Liver (tissue), 9 donors: ENCODE measurements around the gene DHCR24. TPM values are rescaled to one million over a fixed set of nuclear protein-coding genes. Genes with fewer than 3 reads are reported as not detected.

Experiments
- DNase-seq: peaks from one replicate; pipeline ENCODE4 v3.0.0-alpha.2; 2017; ENCODE audit warnings: low spot score
- H3K27ac ChIP-seq, 2 donors: one replicate each; pipeline ENCODE4 v1.7.0; 2013; ENCODE audit warnings: inconsistent platforms in 2 of 2, low read length in 2 of 2, control low read depth in 1 of 2, low read depth in 1 of 2, mild to moderate bottlenecking in 1 of 2
- H3K27me3 ChIP-seq, 4 donors: one replicate each; pipeline versions ENCODE4 v1.6.1 to v1.7.0; 2013; ENCODE audit warnings: low read length in 3 of 4, inconsistent platforms in 1 of 4, mild to moderate bottlenecking in 1 of 4, moderate library complexity in 1 of 4; ENCODE audit not compliant: control insufficient read depth in 4 of 4, insufficient read depth in 4 of 4
- H3K36me3 ChIP-seq, 4 donors: one replicate each; pipeline versions ENCODE4 v1.6.1 to v1.7.0; 2013; ENCODE audit warnings: low read length in 3 of 4, mild to moderate bottlenecking in 3 of 4, low read depth in 1 of 4, moderate library complexity in 1 of 4; ENCODE audit not compliant: control insufficient read depth in 4 of 4, insufficient read depth in 3 of 4
- H3K4me1 ChIP-seq, 4 donors: one replicate each; pipeline versions ENCODE4 v1.6.1 to v1.7.0; 2013; ENCODE audit warnings: low read length in 3 of 4, mild to moderate bottlenecking in 3 of 4, moderate library complexity in 1 of 4; ENCODE audit not compliant: control insufficient read depth in 4 of 4, insufficient read depth in 4 of 4
- H3K4me3 ChIP-seq, 3 donors: one replicate each; pipeline versions ENCODE4 v1.6.1 to v1.7.0; 2013; ENCODE audit warnings: low read length in 3 of 3, control low read depth in 1 of 3, low read depth in 1 of 3, mild to moderate bottlenecking in 1 of 3
- H3K9ac ChIP-seq, 2 donors: one replicate each; pipeline ENCODE4 v1.7.0; 2013; ENCODE audit warnings: low read length in 2 of 2, mild to moderate bottlenecking in 2 of 2, moderate library complexity in 2 of 2, control low read depth in 1 of 2, low read depth in 1 of 2
- H3K9me3 ChIP-seq, 4 donors: one replicate each; pipeline versions ENCODE4 v1.6.1 to v1.7.0; 2013; ENCODE audit warnings: low read length in 3 of 4; ENCODE audit not compliant: control insufficient read depth in 4 of 4
- EGR1 ChIP-seq, 2 donors: IDR thresholded peaks; 2 replicates each; pipeline ENCODE4 v1.6.1; 2016 to 2018; ENCODE audit warnings: antibody characterized with exemption in 2 of 2, low read depth in 2 of 2
- FOXA1 ChIP-seq: IDR thresholded peaks from 2 replicates; pipeline ENCODE4 v1.6.1; 2016; ENCODE audit warnings: antibody characterized with exemption
- FOXA2 ChIP-seq: IDR thresholded peaks from 2 replicates; pipeline ENCODE4 v1.6.1; 2016; ENCODE audit warnings: antibody characterized with exemption
- GABPA ChIP-seq, 2 donors: IDR thresholded peaks in 1 of 2; conservative IDR thresholded peaks in 1 of 2; 2 replicates each; pipeline ENCODE4 v1.6.1; 2016; ENCODE audit warnings: antibody characterized with exemption in 2 of 2, mild to moderate bottlenecking in 1 of 2, moderate library complexity in 1 of 2
- HNF4A ChIP-seq, 2 donors: conservative IDR thresholded peaks; 2 replicates each; pipeline ENCODE4 v1.6.1; 2016; ENCODE audit warnings: antibody characterized with exemption in 2 of 2, mild to moderate bottlenecking in 2 of 2
- HNF4G ChIP-seq: IDR thresholded peaks from 2 replicates; pipeline ENCODE4 v1.6.1; 2016; ENCODE audit warnings: antibody characterized with exemption
- JUND ChIP-seq, 2 donors: IDR thresholded peaks; 2 replicates each; pipeline ENCODE4 v1.6.1; 2016; ENCODE audit warnings: antibody characterized with exemption in 2 of 2
- NR2F2 ChIP-seq: IDR thresholded peaks from 2 replicates; pipeline ENCODE4 v1.6.1; 2016; ENCODE audit warnings: antibody characterized with exemption
- RAD21 ChIP-seq, 2 donors: IDR thresholded peaks; 2 replicates each; pipeline ENCODE4 v1.6.1; 2016; ENCODE audit warnings: antibody characterized with exemption in 2 of 2, mild to moderate bottlenecking in 2 of 2
- RXRA ChIP-seq, 2 donors: IDR thresholded peaks; 2 replicates each; pipeline ENCODE4 v1.6.1; 2017 to 2018; ENCODE audit warnings: antibody characterized with exemption in 2 of 2, mild to moderate bottlenecking in 1 of 2
- SP1 ChIP-seq: IDR thresholded peaks from 2 replicates; pipeline ENCODE4 v1.6.1; 2018; ENCODE audit warnings: antibody characterized with exemption, mild to moderate bottlenecking
- TAF1 ChIP-seq: conservative IDR thresholded peaks from 2 replicates; pipeline ENCODE4 v1.6.1; 2016; ENCODE audit warnings: antibody characterized with exemption, mild to moderate bottlenecking
- YY1 ChIP-seq: IDR thresholded peaks from 2 replicates; pipeline ENCODE4 v1.6.1; 2016; ENCODE audit warnings: antibody characterized with exemption, mild to moderate bottlenecking
- WGBS: extraction: QIAGEN DNeasy Blood & Tissue Kit; methylation state at CpG from one replicate; pipeline ENCODE4 v1.1.7; 2013; 5-methylcytosine and 5-hydroxymethylcytosine counted together
- polyA plus RNA-seq, 2 donors: library from polyadenylated mRNA; stranded (reverse) in 1 of 2; unstranded in 1 of 2; fragments of 200-250 nt in 1 of 2; fragments of >200 nt in 1 of 2; fragmentation: Nextera tagmentation in 1 of 2; extraction: Ambion mirVana in 1 of 2; gene quantifications; one replicate each; pipeline versions ENCODE4 v1.2.1 to v1.2.3, GENCODE V29; 2013 to 2015
- total RNA-seq, 2 donors: library from RNA; depleted of rRNA; stranded (reverse); fragments of >200 nt; gene quantifications; one replicate each; pipeline ENCODE4 v1.2.3, GENCODE V29; 2014
- TF ChIP-seq, protein P1 (sequence below): IDR thresholded peaks from 2 replicates; pipeline ENCODE4 v1.6.1; 2016; ENCODE audit warnings: antibody characterized with exemption
- TF ChIP-seq, protein P2 (sequence below): IDR thresholded peaks from 2 replicates; pipeline ENCODE4 v1.6.1; 2016; ENCODE audit warnings: antibody characterized with exemption
- TF ChIP-seq, protein P3 (sequence below): IDR thresholded peaks from 2 replicates; pipeline ENCODE4 v1.6.1; 2016; ENCODE audit warnings: antibody characterized with exemption, mild to moderate bottlenecking
- TF ChIP-seq, protein P4 (sequence below): IDR thresholded peaks from 2 replicates; pipeline ENCODE4 v1.6.1; 2016; ENCODE audit warnings: antibody characterized with exemption
- TF ChIP-seq, protein P5 (sequence below): fragments of 150-350 bp; IDR thresholded peaks from 2 replicates; pipeline ENCODE4 v1.5.1; 2017; ENCODE audit warnings: improper control_type of control experiment, low read depth, low read length; ENCODE audit not compliant: missing input control
- donor health status: healthy.
- donor health status: healthy.
- donor health status: healthy.
- donor health status: healthy.
- donor health status: healthy.

DHCR24 gene
- total and polyA plus RNA-seq, 4 donors, result 271 to 815 (median 600) TPM

DNA sequence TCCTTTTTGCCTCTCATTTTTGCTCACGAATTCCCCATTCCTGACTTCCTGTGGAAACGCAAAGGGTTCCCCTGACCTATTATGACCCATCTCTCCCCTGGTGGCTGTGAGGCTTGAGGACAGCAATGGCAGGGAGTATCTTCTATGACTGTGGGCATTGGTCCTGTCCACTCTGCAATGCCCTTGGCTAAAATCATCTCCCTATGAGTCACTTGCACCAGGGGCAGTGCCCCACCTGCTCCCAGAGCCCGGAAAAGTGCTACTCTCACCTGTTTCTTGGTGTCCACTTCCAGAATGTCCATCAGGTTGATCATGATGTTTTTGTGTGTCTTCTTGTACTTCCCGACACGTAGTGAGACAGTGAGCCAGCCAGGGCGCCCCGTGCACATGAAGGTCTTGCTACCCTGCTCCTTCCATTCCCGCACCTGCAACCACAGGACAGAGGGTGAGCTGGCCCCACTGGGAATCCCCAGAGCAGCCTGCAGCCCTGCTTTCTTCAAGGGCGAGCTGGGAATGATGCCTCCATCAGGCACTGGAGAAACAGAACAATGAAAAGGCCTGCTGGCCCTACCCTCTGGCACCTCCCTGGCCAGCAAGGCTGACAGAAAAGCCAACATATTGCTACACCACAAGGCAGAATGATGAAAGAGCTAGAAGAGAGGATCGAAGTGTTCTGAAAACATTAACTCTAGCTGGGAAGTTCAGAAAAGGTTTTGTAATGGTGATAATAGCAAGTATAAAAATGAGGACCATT lies 3.5 kb downstream of the DHCR24 start:
- 38% methylated on average over 10 of the region's 10 CpGs for WGBS
- peak overlapping the region; percentile 89 to 96 for H3K27ac ChIP-seq
- H3K9me3 ChIP-seq, result no peaks in the 10 kb centered on the region
- no peak for DNase-seq
- peaks cover 2 to 13% (median 7%) of the 10 kb centered on the region in 4 donors for H3K36me3 ChIP-seq
- H3K27me3 ChIP-seq, result no peaks in the 10 kb centered on the region
- peaks cover 5 to 62% (median 36%) of the 10 kb centered on the region in 4 donors for H3K4me1 ChIP-seq
- no peak overlapping the region for H3K9ac ChIP-seq
- H3K4me3 ChIP-seq, result peak overlapping the region; percentile 39 to 92 (median 65)
- peak; percentile 54 for TF ChIP-seq TAF1
- TF ChIP-seq, protein P1, sequence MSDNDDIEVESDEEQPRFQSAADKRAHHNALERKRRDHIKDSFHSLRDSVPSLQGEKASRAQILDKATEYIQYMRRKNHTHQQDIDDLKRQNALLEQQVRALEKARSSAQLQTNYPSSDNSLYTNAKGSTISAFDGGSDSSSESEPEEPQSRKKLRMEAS, result peak; percentile 54
- peak; percentile 66 for TF ChIP-seq SP1
- TF ChIP-seq GABPA (IDR thresholded peaks at IDR 0.05 in 1 of 2, conservative IDR thresholded peaks at IDR 0.05 in 1 of 2), result no peak
- TF ChIP-seq YY1, result peak; percentile 66
- TF ChIP-seq HNF4A (conservative IDR thresholded peaks at IDR 0.05), result peak; percentile 55 to 76
- peak; percentile 29 to 60 for TF ChIP-seq JUND (IDR thresholded peaks at IDR 0.05)
- TF ChIP-seq FOXA1, result no peak
- TF ChIP-seq NR2F2, result no peak
- no peak for TF ChIP-seq HNF4G
- TF ChIP-seq, protein P2, sequence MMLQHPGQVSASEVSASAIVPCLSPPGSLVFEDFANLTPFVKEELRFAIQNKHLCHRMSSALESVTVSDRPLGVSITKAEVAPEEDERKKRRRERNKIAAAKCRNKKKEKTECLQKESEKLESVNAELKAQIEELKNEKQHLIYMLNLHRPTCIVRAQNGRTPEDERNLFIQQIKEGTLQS, result peak; percentile 92
- TF ChIP-seq, protein P3, sequence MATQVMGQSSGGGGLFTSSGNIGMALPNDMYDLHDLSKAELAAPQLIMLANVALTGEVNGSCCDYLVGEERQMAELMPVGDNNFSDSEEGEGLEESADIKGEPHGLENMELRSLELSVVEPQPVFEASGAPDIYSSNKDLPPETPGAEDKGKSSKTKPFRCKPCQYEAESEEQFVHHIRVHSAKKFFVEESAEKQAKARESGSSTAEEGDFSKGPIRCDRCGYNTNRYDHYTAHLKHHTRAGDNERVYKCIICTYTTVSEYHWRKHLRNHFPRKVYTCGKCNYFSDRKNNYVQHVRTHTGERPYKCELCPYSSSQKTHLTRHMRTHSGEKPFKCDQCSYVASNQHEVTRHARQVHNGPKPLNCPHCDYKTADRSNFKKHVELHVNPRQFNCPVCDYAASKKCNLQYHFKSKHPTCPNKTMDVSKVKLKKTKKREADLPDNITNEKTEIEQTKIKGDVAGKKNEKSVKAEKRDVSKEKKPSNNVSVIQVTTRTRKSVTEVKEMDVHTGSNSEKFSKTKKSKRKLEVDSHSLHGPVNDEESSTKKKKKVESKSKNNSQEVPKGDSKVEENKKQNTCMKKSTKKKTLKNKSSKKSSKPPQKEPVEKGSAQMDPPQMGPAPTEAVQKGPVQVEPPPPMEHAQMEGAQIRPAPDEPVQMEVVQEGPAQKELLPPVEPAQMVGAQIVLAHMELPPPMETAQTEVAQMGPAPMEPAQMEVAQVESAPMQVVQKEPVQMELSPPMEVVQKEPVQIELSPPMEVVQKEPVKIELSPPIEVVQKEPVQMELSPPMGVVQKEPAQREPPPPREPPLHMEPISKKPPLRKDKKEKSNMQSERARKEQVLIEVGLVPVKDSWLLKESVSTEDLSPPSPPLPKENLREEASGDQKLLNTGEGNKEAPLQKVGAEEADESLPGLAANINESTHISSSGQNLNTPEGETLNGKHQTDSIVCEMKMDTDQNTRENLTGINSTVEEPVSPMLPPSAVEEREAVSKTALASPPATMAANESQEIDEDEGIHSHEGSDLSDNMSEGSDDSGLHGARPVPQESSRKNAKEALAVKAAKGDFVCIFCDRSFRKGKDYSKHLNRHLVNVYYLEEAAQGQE, result no peak
- TF ChIP-seq FOXA2, result no peak
- TF ChIP-seq, protein P4, sequence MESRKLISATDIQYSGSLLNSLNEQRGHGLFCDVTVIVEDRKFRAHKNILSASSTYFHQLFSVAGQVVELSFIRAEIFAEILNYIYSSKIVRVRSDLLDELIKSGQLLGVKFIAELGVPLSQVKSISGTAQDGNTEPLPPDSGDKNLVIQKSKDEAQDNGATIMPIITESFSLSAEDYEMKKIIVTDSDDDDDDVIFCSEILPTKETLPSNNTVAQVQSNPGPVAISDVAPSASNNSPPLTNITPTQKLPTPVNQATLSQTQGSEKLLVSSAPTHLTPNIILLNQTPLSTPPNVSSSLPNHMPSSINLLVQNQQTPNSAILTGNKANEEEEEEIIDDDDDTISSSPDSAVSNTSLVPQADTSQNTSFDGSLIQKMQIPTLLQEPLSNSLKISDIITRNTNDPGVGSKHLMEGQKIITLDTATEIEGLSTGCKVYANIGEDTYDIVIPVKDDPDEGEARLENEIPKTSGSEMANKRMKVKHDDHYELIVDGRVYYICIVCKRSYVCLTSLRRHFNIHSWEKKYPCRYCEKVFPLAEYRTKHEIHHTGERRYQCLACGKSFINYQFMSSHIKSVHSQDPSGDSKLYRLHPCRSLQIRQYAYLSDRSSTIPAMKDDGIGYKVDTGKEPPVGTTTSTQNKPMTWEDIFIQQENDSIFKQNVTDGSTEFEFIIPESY, result peak; percentile 50
- no peak for TF ChIP-seq EGR1 (IDR thresholded peaks at IDR 0.05; ENCODE audit: low read depth in 2 of 2)
- TF ChIP-seq, protein P5, sequence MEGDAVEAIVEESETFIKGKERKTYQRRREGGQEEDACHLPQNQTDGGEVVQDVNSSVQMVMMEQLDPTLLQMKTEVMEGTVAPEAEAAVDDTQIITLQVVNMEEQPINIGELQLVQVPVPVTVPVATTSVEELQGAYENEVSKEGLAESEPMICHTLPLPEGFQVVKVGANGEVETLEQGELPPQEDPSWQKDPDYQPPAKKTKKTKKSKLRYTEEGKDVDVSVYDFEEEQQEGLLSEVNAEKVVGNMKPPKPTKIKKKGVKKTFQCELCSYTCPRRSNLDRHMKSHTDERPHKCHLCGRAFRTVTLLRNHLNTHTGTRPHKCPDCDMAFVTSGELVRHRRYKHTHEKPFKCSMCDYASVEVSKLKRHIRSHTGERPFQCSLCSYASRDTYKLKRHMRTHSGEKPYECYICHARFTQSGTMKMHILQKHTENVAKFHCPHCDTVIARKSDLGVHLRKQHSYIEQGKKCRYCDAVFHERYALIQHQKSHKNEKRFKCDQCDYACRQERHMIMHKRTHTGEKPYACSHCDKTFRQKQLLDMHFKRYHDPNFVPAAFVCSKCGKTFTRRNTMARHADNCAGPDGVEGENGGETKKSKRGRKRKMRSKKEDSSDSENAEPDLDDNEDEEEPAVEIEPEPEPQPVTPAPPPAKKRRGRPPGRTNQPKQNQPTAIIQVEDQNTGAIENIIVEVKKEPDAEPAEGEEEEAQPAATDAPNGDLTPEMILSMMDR, result no peak
- peak; percentile 35 to 58 for TF ChIP-seq RAD21 (IDR thresholded peaks at IDR 0.05)
- peak; percentile 56 to 83 for TF ChIP-seq RXRA (IDR thresholded peaks at IDR 0.05)
